HEK293 (cell line): ENCODE data around the gene RGS14.

ENCODE experiments used
- CTCF ChIA-PET: fragments of 350-600 bp; formaldehyde crosslinking; extraction: SDS; loops from one replicate; lab custom pipeline; 2021; ENCODE audit warnings: antibody characterized with exemption; lab: Yijun Ruan, JAX
- POLR2A ChIA-PET: fragments of 300-600 bp; formaldehyde crosslinking; extraction: SDS; loops from one replicate; lab custom pipeline; 2020; ENCODE audit warnings: antibody characterized with exemption, inconsistent platforms; lab: Yijun Ruan, JAX
- H3K27ac ChIP-seq: fragments of 200-500 bp; sonication (Bioruptor generic); 2 replicates; pipeline ENCODE4 v1.5.1; 2014; ENCODE audit warnings: low read depth, low read length, control low read depth, inconsistent platforms; ENCODE audit errors: extremely low read depth
- H3K36me3 ChIP-seq, 2 experiments: fragments of 200-500 bp in 1 of 2; sonication (Bioruptor generic) in 1 of 2; 1 replicate in 1 of 2; 2 replicates in 1 of 2; pipeline ENCODE4 v1.5.1; 2014 to 2017; ENCODE audit warnings: inconsistent platforms in 2 of 2, low read length in 2 of 2; ENCODE audit not compliant: control insufficient read depth in 2 of 2, insufficient read depth in 1 of 2
- H3K4me1 ChIP-seq: fragments of 200-500 bp; sonication (Bioruptor generic); 2 replicates; pipeline ENCODE4 v1.5.1; 2014; ENCODE audit warnings: mild to moderate bottlenecking, low read length, inconsistent platforms; ENCODE audit not compliant: control insufficient read depth, insufficient read depth
- H3K4me3 ChIP-seq: 2 replicates; pipeline ENCODE4 v1.5.1; 2011; ENCODE audit warnings: low read depth, mild to moderate bottlenecking, control low read depth, low read length, moderate library complexity
- H3K9me3 ChIP-seq: fragments of 200-500 bp; sonication (Bioruptor generic); 2 replicates; pipeline ENCODE4 v1.5.1; 2014; ENCODE audit warnings: low read depth, low read length, inconsistent platforms; ENCODE audit not compliant: control insufficient read depth, insufficient read depth
- EGR2 ChIP-seq: fragments of 450-650 bp; formaldehyde crosslinking; IDR thresholded peaks from 2 replicates; pipeline ENCODE4 v1.5.1; 2016; ENCODE audit warnings: low read depth, missing biosample characterization, missing genetic modification characterization
- GFI1B ChIP-seq: fragments of 450-650 bp; formaldehyde crosslinking; IDR thresholded peaks from 2 replicates; pipeline ENCODE4 v1.5.1; 2016; ENCODE audit warnings: missing biosample characterization, missing genetic modification characterization
- KLF16 ChIP-seq: fragments of 450-650 bp; formaldehyde crosslinking; IDR thresholded peaks from 2 replicates; pipeline ENCODE4 v1.5.1; 2017; ENCODE audit warnings: missing biosample characterization, missing genetic modification characterization
- SALL2 ChIP-seq: fragments of 450-650 bp; formaldehyde crosslinking; IDR thresholded peaks from 2 replicates; pipeline ENCODE4 v1.5.0; 2017; ENCODE audit warnings: missing biosample characterization, mild to moderate bottlenecking, missing genetic modification characterization, borderline replicate concordance
- SP2 ChIP-seq: fragments of 450-650 bp; formaldehyde crosslinking; IDR thresholded peaks from 2 replicates; pipeline ENCODE4 v1.5.1; 2016; ENCODE audit warnings: missing biosample characterization, missing genetic modification characterization
- ZBTB48 ChIP-seq: fragments of 450-650 bp; formaldehyde crosslinking; IDR thresholded peaks from 2 replicates; pipeline ENCODE4 v1.5.1; 2016; ENCODE audit warnings: missing biosample characterization, missing genetic modification characterization
- ZNF10 ChIP-seq: fragments of 450-650 bp; formaldehyde crosslinking; IDR thresholded peaks from 2 replicates; pipeline ENCODE4 v1.5.1; 2017; ENCODE audit warnings: missing biosample characterization, missing genetic modification characterization
- ZNF112 ChIP-seq: fragments of 450-650 bp; formaldehyde crosslinking; IDR thresholded peaks from 2 replicates; pipeline ENCODE4 v1.5.0; 2017; ENCODE audit warnings: missing biosample characterization, missing genetic modification characterization
- ZNF155 ChIP-seq: fragments of 450-650 bp; formaldehyde crosslinking; IDR thresholded peaks from 2 replicates; pipeline ENCODE4 v1.5.1; 2016; ENCODE audit warnings: missing biosample characterization, missing genetic modification characterization
- ZNF174 ChIP-seq: fragments of 450-650 bp; formaldehyde crosslinking; IDR thresholded peaks from 2 replicates; pipeline ENCODE4 v1.5.0; 2017; ENCODE audit warnings: missing biosample characterization, mild to moderate bottlenecking, missing genetic modification characterization
- ZNF175 ChIP-seq: fragments of 450-650 bp; formaldehyde crosslinking; IDR thresholded peaks from 2 replicates; pipeline ENCODE4 v1.5.1; 2016; ENCODE audit warnings: missing biosample characterization, missing genetic modification characterization
- ZNF184 ChIP-seq: fragments of 450-650 bp; IDR thresholded peaks from 2 replicates; pipeline ENCODE4 v1.5.1; 2018; ENCODE audit warnings: missing biosample characterization, mild to moderate bottlenecking, missing genetic modification characterization
- ZNF274 ChIP-seq, 2 experiments: fragments of 200-500 bp in 1 of 2; fragments of 450-650 bp in 1 of 2; sonication (Bioruptor generic) in 1 of 2; formaldehyde crosslinking in 1 of 2; IDR thresholded peaks; 2 replicates each; pipeline versions ENCODE4 v1.5.1 to v1.6.1; 2014 to 2016; ENCODE audit warnings: borderline replicate concordance in 1 of 2, inconsistent platforms in 1 of 2, low read length in 1 of 2, missing biosample characterization in 1 of 2, missing genetic modification characterization in 1 of 2
- ZNF423 ChIP-seq: fragments of 450-650 bp; formaldehyde crosslinking; IDR thresholded peaks from 2 replicates; pipeline ENCODE4 v1.5.1; 2016; ENCODE audit warnings: missing biosample characterization, missing genetic modification characterization
- ZNF449 ChIP-seq: fragments of 450-650 bp; formaldehyde crosslinking; IDR thresholded peaks from 2 replicates; pipeline ENCODE4 v1.5.1; 2017; ENCODE audit warnings: missing biosample characterization, mild to moderate bottlenecking, missing genetic modification characterization, moderate library complexity
- ZNF501 ChIP-seq: fragments of 450-650 bp; formaldehyde crosslinking; IDR thresholded peaks from 2 replicates; pipeline ENCODE4 v1.5.1; 2016; ENCODE audit warnings: missing biosample characterization, missing genetic modification characterization
- ZNF510 ChIP-seq: fragments of 450-650 bp; formaldehyde crosslinking; IDR thresholded peaks from 2 replicates; pipeline ENCODE4 v1.5.1; 2018; ENCODE audit warnings: mild to moderate bottlenecking, missing genetic modification characterization, missing biosample characterization; ENCODE audit not compliant: insufficient replicate concordance
- ZNF521 ChIP-seq: fragments of 450-650 bp; formaldehyde crosslinking; IDR thresholded peaks from 2 replicates; pipeline ENCODE4 v1.5.1; 2017; ENCODE audit warnings: missing biosample characterization, mild to moderate bottlenecking, missing genetic modification characterization
- ZNF558 ChIP-seq: fragments of 450-650 bp; formaldehyde crosslinking; IDR thresholded peaks from 2 replicates; pipeline ENCODE4 v1.5.1; 2016; ENCODE audit warnings: missing biosample characterization, missing genetic modification characterization
- ZNF600 ChIP-seq: fragments of 450-650 bp; formaldehyde crosslinking; IDR thresholded peaks from 2 replicates; pipeline ENCODE4 v1.5.1; 2016; ENCODE audit warnings: missing biosample characterization, missing genetic modification characterization
- ZNF677 ChIP-seq: fragments of 450-650 bp; IDR thresholded peaks from 2 replicates; pipeline ENCODE4 v1.5.0; 2018; ENCODE audit warnings: missing biosample characterization, mild to moderate bottlenecking, missing genetic modification characterization, moderate library complexity

RGS14 gene

GRCh38 chr5:177332031-177332895 is 25.5 kb upstream of the RGS14 start:
- Histone ChIP-seq H3K36me3 (peaks cover 8 to 83% of the 10 kb centered on the region in 2 experiments; a peak in 2 of 3 replicates), H3K4me1 (no peaks in the 10 kb centered on the region), H3K9me3 (no peaks in the 10 kb centered on the region), H3K27ac (no peak overlapping the region), H3K4me3 (no peak overlapping the region)
- ChIA-PET POLR2A (interaction anchor here (1.7 kb wide), 1 partner anchor 19 kb away, joined by 7 read pairs; the partner anchor contains the start of gene LMAN2), CTCF (interaction anchor here (0.9 to 1.1 kb wide), 3 partner anchors 10 to 22 kb away, joined by 3 read pairs; no protein-coding TSS in a partner anchor)
- TF ChIP-seq ZNF10 = no peak
- TF ChIP-seq ZNF184 (tag by site-specific recombination) = no peak
- TF ChIP-seq ZNF274 (IDR thresholded peaks at IDR 0.05; ENCODE audit: low read length) = no peak
- no peak for TF ChIP-seq ZNF274 (tag by site-specific recombination; IDR thresholded peaks at IDR 0.05; ENCODE audit: borderline replicate concordance)
- TF ChIP-seq ZNF449 (tag by site-specific recombination) = no peak
- no peak for TF ChIP-seq ZNF175 (tag by site-specific recombination)
- TF ChIP-seq ZNF423 (tag by site-specific recombination) = no peak
- TF ChIP-seq ZBTB48 = no peak
- TF ChIP-seq ZNF521 (tag by site-specific recombination) = no peak
- TF ChIP-seq GFI1B (tag by site-specific recombination) = no peak
- TF ChIP-seq SP2 (tag by site-specific recombination) = no peak
- no peak for TF ChIP-seq ZNF677 (tag by site-specific recombination)
- TF ChIP-seq ZNF600 (tag by site-specific recombination) = no peak

- POLR2A ChIA-PET = interaction anchor here (1.7 kb wide), 1 partner anchor 18 kb away, joined by 7 read pairs; the partner anchor contains the start of gene LMAN2
- CTCF ChIA-PET = interaction anchor here (0.9 to 1.1 kb wide), 3 partner anchors 9 to 22 kb away, joined by 3 read pairs; no protein-coding TSS in a partner anchor
These were observed 24.8 kb upstream of the RGS14 start for GRCh38 chr5:177332896-177333260.

GRCh38 chr5:177333420-177334154 is 24.1 kb upstream of the RGS14 start:
- POLR2A ChIA-PET = interaction anchor here (1.7 kb wide), 1 partner anchor 17 kb away, joined by 7 read pairs; the partner anchor contains the start of gene LMAN2

More at GRCh38 chr5:177332896-177333260, 24.8 kb upstream of the RGS14 start:
- no peak overlapping the region for H3K27ac ChIP-seq
- no peaks in the 10 kb centered on the region for H3K9me3 ChIP-seq
- H3K4me1 ChIP-seq = no peaks in the 10 kb centered on the region
- H3K4me3 ChIP-seq = no peak overlapping the region
- TF ChIP-seq ZNF501 (tag by site-specific recombination) (no peak), EGR2 (tag by site-specific recombination) (no peak), ZNF174 (tag by site-specific recombination) (no peak), ZNF155 (no peak), ZNF558 (tag by site-specific recombination) (no peak), ZNF112 (tag by site-specific recombination) (no peak), SALL2 (tag by site-specific recombination) (no peak), ZNF510 (tag by site-specific recombination) (no peak), ZNF184 (tag by site-specific recombination) (no peak)
- H3K36me3 ChIP-seq = peaks cover 8 to 85% of the 10 kb centered on the region in 2 experiments; a peak in 2 of 3 replicates

More at GRCh38 chr5:177333420-177334154, 24.1 kb upstream of the RGS14 start:
- no peaks in the 10 kb centered on the region for H3K9me3 ChIP-seq
- TF ChIP-seq ZNF10 = peak; percentile 78
- TF ChIP-seq KLF16 (tag by site-specific recombination) = no peak
- H3K27ac ChIP-seq = no peak overlapping the region
- no peaks in the 10 kb centered on the region for H3K4me1 ChIP-seq
- H3K36me3 ChIP-seq = peaks cover 8 to 92% of the 10 kb centered on the region in 2 experiments; a peak in 2 of 3 replicates
- no peak overlapping the region for H3K4me3 ChIP-seq
- CTCF ChIA-PET = interaction anchor here (0.6 to 1.4 kb wide), 3 partner anchors 15 to 197 kb away, joined by 3 to 8 read pairs (median 3); no protein-coding TSS in a partner anchor
